C4-2B (cell line): ENCODE data around the gene APRT.
A peak's percentile ranks its signal among the peaks of the same experiment; 100 is the strongest.

Experiments used
- H3K27ac ChIP-seq: fragments of 450-650 bp; 2 replicates; pipeline ENCODE4 v1.5.1; 2017
- CTCF ChIP-seq: fragments of 450-650 bp; conservative IDR thresholded peaks from 2 replicates; pipeline ENCODE4 v1.5.1; 2017; ENCODE audit warnings: mild to moderate bottlenecking
- ZFX ChIP-seq: fragments of 450-650 bp; IDR thresholded peaks from 2 replicates; pipeline ENCODE4 v1.6.1; 2017

APRT gene

GRCh38 chr16:88772871-88773811 is 38.6 kb downstream of the APRT start:
- no peak for TF ChIP-seq ZFX
- TF ChIP-seq CTCF, result no peak
- peak overlapping the region; percentile 69 for H3K27ac ChIP-seq

GRCh38 chr16:88771781-88772180 is 39.9 kb downstream of the APRT start:
- peak overlapping the region; percentile 98 for H3K27ac ChIP-seq

GRCh38 chr16:88771294-88771772 is 40.4 kb downstream of the APRT start:
- peak overlapping the region; percentile 98 for H3K27ac ChIP-seq
- TF ChIP-seq CTCF (no peak), ZFX (no peak)

GRCh38 chr16:88770461-88771293 is 41.1 kb downstream of the APRT start:
- peak overlapping the region; percentile 98 for H3K27ac ChIP-seq
- TF ChIP-seq CTCF (no peak), ZFX (0 out of 2 replicates have a peak, but pooled peaks have one; percentile 34)

- H3K27ac ChIP-seq, result peak overlapping the region; percentile 98
- no peak for TF ChIP-seq CTCF
- TF ChIP-seq ZFX, result no peak
Measured at GRCh38 chr16:88769617-88770460, 41.9 kb downstream of the APRT start.

GRCh38 chr16:88768071-88768783 is 43.5 kb downstream of the APRT start:
- TF ChIP-seq ZFX, result no peak
- TF ChIP-seq CTCF, result no peak

More at GRCh38 chr16:88768071-88768783, 43.5 kb downstream of the APRT start:
- H3K27ac ChIP-seq, result peak overlapping the region; percentile 98
